H9 (cell line): ENCODE results near the gene NID1. TPM values are rescaled to one million over a fixed set of nuclear protein-coding genes. Genes with fewer than 3 reads are reported as not detected.
"Not testable (repeated sequence)": the region's sequence is repeated elsewhere in the genome, so short reads cannot be mapped to it uniquely, and the experiment has no call there.

Experiments used
- DNase-seq: peaks from one replicate; pipeline ENCODE4 v3.0.0-alpha.2; 2017
- H2AFZ ChIP-seq: one replicate; pipeline ENCODE4 v1.6.1; 2013; ENCODE audit warnings: mild to moderate bottlenecking, low read length, control low read depth, moderate library complexity
- H2AK5ac ChIP-seq: 2 replicates; pipeline ENCODE4 v1.6.1; 2013; ENCODE audit warnings: low read length, control low read depth, mixed read lengths; ENCODE audit not compliant: insufficient read length
- H2BK120ac ChIP-seq: one replicate; pipeline ENCODE4 v1.6.1; 2013; ENCODE audit warnings: low read depth, mild to moderate bottlenecking, low read length, control low read depth, inconsistent platforms; ENCODE audit not compliant: poor library complexity, severe bottlenecking
- H2BK12ac ChIP-seq: 2 replicates; pipeline ENCODE4 v1.6.1; 2013; ENCODE audit warnings: low read length, control low read depth, mixed read lengths, low read depth; ENCODE audit not compliant: insufficient read length
- H2BK15ac ChIP-seq: 2 replicates; pipeline ENCODE4 v1.6.1; 2013; ENCODE audit warnings: low read depth, low read length, control low read depth
- H2BK20ac ChIP-seq: one replicate; pipeline ENCODE4 v1.6.1; 2013; ENCODE audit warnings: low read depth, mild to moderate bottlenecking, low read length, control low read depth, inconsistent platforms; ENCODE audit not compliant: poor library complexity, severe bottlenecking
- H2BK5ac ChIP-seq: 2 replicates; pipeline ENCODE4 v1.6.1; 2013; ENCODE audit warnings: low read length, control low read depth, mixed read lengths; ENCODE audit not compliant: insufficient read length
- H3K14ac ChIP-seq: 2 replicates; pipeline ENCODE4 v1.6.1; 2013; ENCODE audit warnings: low read length, control low read depth; ENCODE audit not compliant: insufficient read depth
- H3K18ac ChIP-seq: 2 replicates; pipeline ENCODE4 v1.6.1; 2013; ENCODE audit warnings: low read depth, mild to moderate bottlenecking, mixed read lengths, low read length, control low read depth; ENCODE audit not compliant: insufficient read length
- H3K23ac ChIP-seq: 2 replicates; pipeline ENCODE4 v1.6.1; 2013; ENCODE audit warnings: low read length, control low read depth, mixed read lengths, low read depth; ENCODE audit not compliant: insufficient read length
- H3K23me2 ChIP-seq: 2 replicates; pipeline ENCODE4 v1.6.1; 2013; ENCODE audit warnings: low read depth, mild to moderate bottlenecking, mixed read lengths, low read length, control low read depth; ENCODE audit not compliant: insufficient read length, poor library complexity, severe bottlenecking
- H3K27ac ChIP-seq: 2 replicates; pipeline ENCODE4 v1.5.1; 2013; ENCODE audit warnings: low read length, control low read depth, mixed read lengths, low read depth; ENCODE audit not compliant: insufficient read length
- H3K27me3 ChIP-seq: 2 replicates; pipeline ENCODE4 v1.6.1; 2013; ENCODE audit warnings: low read length, control low read depth, inconsistent platforms; ENCODE audit not compliant: insufficient read depth
- H3K4ac ChIP-seq: 2 replicates; pipeline ENCODE4 v1.6.1; 2013; ENCODE audit warnings: low read depth, mild to moderate bottlenecking, control low read depth, inconsistent platforms, low read length, moderate library complexity
- H3K4me1 ChIP-seq: 2 replicates; pipeline ENCODE4 v1.6.1; 2013; ENCODE audit warnings: low read length, control low read depth, inconsistent platforms; ENCODE audit not compliant: insufficient read depth
- H3K4me2 ChIP-seq: 2 replicates; pipeline ENCODE4 v1.6.1; 2013; ENCODE audit warnings: low read length, control low read depth, mixed read lengths; ENCODE audit not compliant: insufficient read length, insufficient read depth
- H3K56ac ChIP-seq: 2 replicates; pipeline ENCODE4 v1.6.1; 2013; ENCODE audit warnings: low read depth, mild to moderate bottlenecking, mixed read lengths, low read length, control low read depth; ENCODE audit not compliant: insufficient read length
- H3K79me1 ChIP-seq: 2 replicates; pipeline ENCODE4 v1.6.1; 2013; ENCODE audit warnings: low read depth, mild to moderate bottlenecking, moderate library complexity, low read length, control low read depth, inconsistent platforms; ENCODE audit not compliant: insufficient read depth, poor library complexity, severe bottlenecking
- H3K79me2 ChIP-seq: 2 replicates; pipeline ENCODE4 v1.6.1; 2013; ENCODE audit warnings: low read length, control low read depth, inconsistent platforms; ENCODE audit not compliant: insufficient read depth
- H3K9ac ChIP-seq: 2 replicates; pipeline ENCODE4 v1.6.1; 2013; ENCODE audit warnings: low read length, control low read depth, mixed read lengths; ENCODE audit not compliant: insufficient read length; ENCODE audit errors: extremely low read depth
- H3K9me3 ChIP-seq: one replicate; pipeline ENCODE4 v1.6.1; 2013; ENCODE audit warnings: low read depth, low read length, inconsistent platforms; ENCODE audit not compliant: control insufficient read depth
- H3T11ph ChIP-seq: one replicate; pipeline ENCODE4 v1.6.1; 2013; ENCODE audit warnings: mild to moderate bottlenecking, low read length, control low read depth, inconsistent platforms
- H4K20me1 ChIP-seq: one replicate; pipeline ENCODE4 v1.6.1; 2013; ENCODE audit not compliant: control insufficient read depth, insufficient read length, insufficient read depth
- H4K5ac ChIP-seq: 2 replicates; pipeline ENCODE4 v1.6.1; 2013; ENCODE audit warnings: low read depth, mild to moderate bottlenecking, mixed read lengths, low read length, control low read depth; ENCODE audit not compliant: insufficient read length
- H4K8ac ChIP-seq: replicated peaks from 2 replicates; pipeline ENCODE4 v1.6.1; 2013; ENCODE audit warnings: low read length, control low read depth, mixed read lengths, low read depth; ENCODE audit not compliant: insufficient read length
- H4K91ac ChIP-seq: 2 replicates; pipeline ENCODE4 v1.6.1; 2013; ENCODE audit warnings: low read depth, mild to moderate bottlenecking, moderate library complexity, mixed read lengths, low read length, control low read depth; ENCODE audit not compliant: insufficient read length
- H3K27ac Mint-ChIP-seq, 3 experiments: 2 replicates in 2 of 3; 3 replicates in 1 of 3; pipeline ENCODE4 v1.8.0; 2020 to 2021; ENCODE audit warnings: mixed read lengths in 3 of 3, mild to moderate bottlenecking in 1 of 3, moderate library complexity in 1 of 3
- H3K27me3 Mint-ChIP-seq: 2 replicates; pipeline ENCODE4 v1.8.0; 2021; ENCODE audit warnings: low read depth, mild to moderate bottlenecking, moderate library complexity, mixed read lengths
- H3K36me3 Mint-ChIP-seq, 3 experiments: 2 replicates in 2 of 3; 3 replicates in 1 of 3; pipeline ENCODE4 v1.8.0; 2020 to 2021; ENCODE audit warnings: low read depth in 3 of 3, mixed read lengths in 3 of 3; ENCODE audit not compliant: insufficient read depth in 1 of 3
- H3K4me1 Mint-ChIP-seq, 2 experiments: 2 replicates each; pipeline ENCODE4 v1.8.0; 2020; ENCODE audit warnings: mixed read lengths in 2 of 2
- H3K4me3 Mint-ChIP-seq, 2 experiments: 2 replicates in 1 of 2; 3 replicates in 1 of 2; pipeline ENCODE4 v1.8.0; 2020 to 2021; ENCODE audit warnings: mild to moderate bottlenecking in 2 of 2, mixed read lengths in 2 of 2, moderate library complexity in 1 of 2
- H3K9me3 Mint-ChIP-seq, 2 experiments: 2 replicates in 1 of 2; 3 replicates in 1 of 2; pipeline ENCODE4 v1.8.0; 2020; ENCODE audit warnings: mild to moderate bottlenecking in 2 of 2, mixed read lengths in 2 of 2, moderate library complexity in 1 of 2
- CTCF ChIP-seq: fragments of 200-600 bp; sonication (generic); conservative IDR thresholded peaks from 3 replicates; pipeline ENCODE4 v1.8.0; 2021; ENCODE audit warnings: antibody characterized with exemption, mild to moderate bottlenecking
- WGBS: extraction: QIAGEN DNeasy Blood & Tissue Kit; methylation state at CpG from one replicate; pipeline ENCODE4 v1.1.7; 2013; ENCODE audit warnings: missing lambda C conversion rate, low lambda C conversion rate, mixed read lengths; ENCODE audit not compliant: insufficient read length; ENCODE audit errors: extremely low coverage; 5-methylcytosine and 5-hydroxymethylcytosine counted together
- total RNA-seq: library from RNA; stranded (reverse); gene quantifications from 2 replicates; pipeline ENCODE4 v1.2.1, GENCODE V29; 2021

The NID1 gene
- total RNA-seq, 1 experiment from 2014 or later = 28.5 TPM

DNA sequence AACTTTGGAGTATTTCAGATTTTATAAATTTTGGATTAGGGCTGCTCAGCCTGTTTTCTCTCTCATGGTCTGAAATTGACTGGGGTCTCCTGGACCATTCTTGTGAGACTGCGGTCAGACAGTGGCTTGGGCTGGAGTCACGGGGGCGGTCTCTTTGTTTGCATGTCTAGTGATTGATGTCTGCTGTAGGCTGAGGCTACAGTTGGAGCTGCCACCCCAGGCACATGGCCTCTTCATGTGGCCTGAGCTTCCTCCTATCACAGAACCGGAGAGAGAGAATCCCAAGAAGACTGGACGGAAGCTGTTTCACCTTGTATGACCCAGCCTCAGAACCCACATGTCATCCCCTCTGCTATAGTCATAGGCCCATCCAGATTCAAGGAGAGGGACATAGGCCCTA is 96.1 kb downstream of the NID1 start:
- H3K79me1 ChIP-seq = no peaks in the 10 kb centered on the region
- no peak overlapping the region for H3K27ac ChIP-seq
- H2AK5ac ChIP-seq = no peak overlapping the region
- DNase-seq = no peak
- Mint-ChIP-seq H3K4me3 (no peak overlapping the region), H3K27me3 (peaks cover 1% of the 10 kb centered on the region; the same call in 1 of the 2 replicates), H3K27ac (no peak overlapping the region), H3K4me1 (peaks cover 7 to 12% of the 10 kb centered on the region in 2 experiments; a peak in 3 of 4 replicates), H3K9me3 (no peaks in the 10 kb centered on the region), H3K36me3 (no peaks in the 10 kb centered on the region)
- no peak overlapping the region for H3K14ac ChIP-seq
- H3K79me2 ChIP-seq = no peaks in the 10 kb centered on the region
- H3K9ac ChIP-seq = no peak overlapping the region
- H4K5ac ChIP-seq = no peak overlapping the region
- no peaks in the 10 kb centered on the region for H4K20me1 ChIP-seq
- no peak overlapping the region for H3K56ac ChIP-seq
- no peak overlapping the region for H2BK15ac ChIP-seq
- H3K4me2 ChIP-seq = no peak overlapping the region
- no peaks in the 10 kb centered on the region for H3K9me3 ChIP-seq
- no peak overlapping the region for H3K4ac ChIP-seq
- no peaks in the 10 kb centered on the region for H3K27me3 ChIP-seq
- H4K91ac ChIP-seq = no peak overlapping the region
- H3K23me2 ChIP-seq = peaks cover 5% of the 10 kb centered on the region
- H3K23ac ChIP-seq = no peak overlapping the region
- TF ChIP-seq CTCF = no peak
- no peaks in the 10 kb centered on the region for H3K4me1 ChIP-seq
- H3T11ph ChIP-seq = no peak overlapping the region
- H4K8ac ChIP-seq = no peak overlapping the region
- WGBS = no CpG with 5 or more reads among the region's 5 CpGs
- no peak overlapping the region for H2AFZ ChIP-seq
- H2BK120ac ChIP-seq = no peak overlapping the region
- H2BK20ac ChIP-seq = no peak overlapping the region
- no peak overlapping the region for H2BK5ac ChIP-seq
- no peak overlapping the region for H2BK12ac ChIP-seq
- H3K18ac ChIP-seq = no peak overlapping the region

GRCh38 chr1:235966134-235966533 is 98.8 kb downstream of the NID1 start:
- not testable (repeated sequence) for H2AK5ac ChIP-seq, H3K9me3 ChIP-seq, H3K14ac ChIP-seq, H3T11ph ChIP-seq, H3K9me3 Mint-ChIP-seq, H3K4me1 ChIP-seq, H3K18ac ChIP-seq, H2BK20ac ChIP-seq, H4K8ac ChIP-seq, H2BK15ac ChIP-seq, H2BK12ac ChIP-seq, H3K23ac ChIP-seq, H3K27ac ChIP-seq, H3K4ac ChIP-seq, H3K23me2 ChIP-seq, H4K91ac ChIP-seq, H3K4me1 Mint-ChIP-seq, H3K4me3 Mint-ChIP-seq, H2BK120ac ChIP-seq, H4K5ac ChIP-seq, H3K4me2 ChIP-seq, H2AFZ ChIP-seq, H3K27me3 Mint-ChIP-seq, H3K36me3 Mint-ChIP-seq, H3K27me3 ChIP-seq, DNase-seq, H4K20me1 ChIP-seq, H3K79me2 ChIP-seq, H2BK5ac ChIP-seq, H3K79me1 ChIP-seq, H3K27ac Mint-ChIP-seq, H3K9ac ChIP-seq, H3K56ac ChIP-seq
- no CpG with 5 or more reads among the region's 5 CpGs for WGBS
